Right lung (tissue), 5 donors: ENCODE data around the gene ATCAY. TPM values are rescaled to one million over a fixed set of nuclear protein-coding genes. Genes with fewer than 3 reads are reported as not detected.
A peak's percentile ranks its signal among the peaks of the same experiment; 100 is the strongest.

Experiments
- DNase-seq, 2 donors: peaks; one replicate each; pipeline ENCODE4 v3.0.0-alpha.2; 2013
- polyA plus RNA-seq, 5 donors: library from polyadenylated mRNA; unstranded; fragments of 120-200 nt; gene quantifications; one replicate each; pipeline versions ENCODE4 v1.2.1 to v1.2.3, GENCODE V29; 2013; ENCODE audit warnings: inconsistent platforms in 1 of 5, low replicate concordance in 1 of 5; ENCODE audit not compliant: insufficient read length in 5 of 5, insufficient read depth in 1 of 5

Gene ATCAY
- polyA plus RNA-seq, 5 donors = 0.13 to 0.30 (median 0.23) TPM

GRCh38 chr19:3969435-3970312, 89.2 kb downstream of the ATCAY start:
- no peak for DNase-seq

- DNase-seq = no peak
Observed at GRCh38 chr19:3970313-3970807, 89.9 kb downstream of the ATCAY start.

GRCh38 chr19:3970808-3971598, 90.5 kb downstream of the ATCAY start, which contains the start of gene DAPK3:
DAPK3 (minus strand) TSS chr19:3971099; CDS start chr19:3969735, 1,364 bp downstream.
- DNase-seq = peak; percentile 96

DNA sequence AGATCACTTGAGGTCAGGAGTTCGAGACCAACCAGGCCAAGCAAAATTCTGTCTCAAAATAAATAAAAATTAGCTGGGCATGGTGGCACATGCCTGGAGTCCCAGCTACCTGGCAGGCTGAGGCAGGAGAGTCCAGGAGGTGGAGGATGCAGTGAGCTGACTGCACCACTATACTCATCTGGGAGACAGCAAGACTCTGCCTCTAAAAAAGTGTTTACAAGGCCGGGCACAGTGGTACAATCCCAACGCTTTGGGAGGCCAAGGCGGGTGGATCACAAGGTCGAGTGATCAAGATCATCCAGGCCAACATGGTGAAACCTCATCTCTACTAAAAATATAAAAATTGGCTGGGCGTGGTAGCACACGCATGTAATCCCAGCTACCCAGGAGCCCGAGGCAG, 94.7 kb downstream of the ATCAY start:
- no peak for DNase-seq

DNA sequence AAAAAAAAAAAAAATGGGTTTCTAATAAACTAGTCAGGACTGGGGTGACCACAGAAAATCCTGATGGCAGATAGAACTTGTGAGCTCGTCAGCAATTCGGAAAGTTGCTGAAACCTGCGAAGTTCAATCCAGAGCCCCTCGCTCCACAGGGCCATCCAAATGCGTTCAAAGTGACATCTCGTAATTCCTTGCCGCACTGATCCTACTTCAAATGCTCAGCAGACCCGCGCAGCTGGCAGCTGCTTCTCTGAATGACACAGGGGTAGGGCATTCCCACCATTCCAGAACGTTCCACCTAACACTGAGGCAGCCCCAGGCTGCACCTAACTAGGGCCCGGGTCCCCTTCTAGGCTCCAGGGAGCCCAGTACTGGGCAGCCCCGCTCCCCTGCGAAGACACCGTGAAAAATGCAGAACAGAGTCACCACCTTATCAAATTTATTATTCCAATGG, 95.2 kb downstream of the ATCAY start:
- no peak for DNase-seq

- DNase-seq = no peak
Observed at GRCh38 chr19:3976495-3977241, 96.2 kb downstream of the ATCAY start.

Other genes starting within 250 kb of the ATCAY start
- 10 to 100 TPM; 16.6 to 32.1 (median 23.6) TPM for gene PIP5K1C, start 180.2 kb upstream of the ATCAY start, polyA plus RNA-seq
- gene TJP3, start 172.3 kb upstream of the ATCAY start, polyA plus RNA-seq = 10 to 100 TPM in 4 of 5 donors, 1 to 10 TPM in 1; 9.4 to 20.0 (median 16.0) TPM
- 10 to 100 TPM; 11.0 to 23.3 (median 18.1) TPM for gene APBA3, start 119.0 kb upstream of the ATCAY start, polyA plus RNA-seq
- gene MRPL54, start 118.0 kb upstream of the ATCAY start, polyA plus RNA-seq = 10 to 100 TPM; 22.2 to 46.5 (median 24.4) TPM
- gene RAX2, start 108.5 kb upstream of the ATCAY start, polyA plus RNA-seq = not detected
- 1 to 10 TPM in 4 of 5 donors, under 1 TPM in 1; 0.84 to 2.7 (median 1.1) TPM for gene MATK, start 94.3 kb upstream of the ATCAY start, polyA plus RNA-seq
- gene ZFR2, start 11.6 kb upstream of the ATCAY start, polyA plus RNA-seq = under 1 TPM; 0.22 to 0.43 (median 0.26) TPM
- 10 to 100 TPM in 1 of 5 donors, not detected in 4; 13.3 TPM for gene NMRK2, start 52.4 kb downstream of the ATCAY start, polyA plus RNA-seq
- gene DAPK3, start 90.4 kb downstream of the ATCAY start, polyA plus RNA-seq = 10 to 100 TPM; 28.5 to 59.8 (median 43.7) TPM
- 1,000 to 10,000 TPM; 1,175 to 1,904 (median 1,537) TPM for gene EEF2, start 104.8 kb downstream of the ATCAY start, polyA plus RNA-seq
- 10 to 100 TPM; 21.2 to 36.0 (median 28.3) TPM for gene PIAS4, start 127.1 kb downstream of the ATCAY start, polyA plus RNA-seq
- gene ZBTB7A, start 186.2 kb downstream of the ATCAY start, polyA plus RNA-seq = 10 to 100 TPM in 2 of 5 donors, 1 to 10 TPM in 3; 6.6 to 15.7 (median 9.3) TPM
- 100 to 1,000 TPM in 2 of 5 donors, 10 to 100 TPM in 3; 81.0 to 160 (median 98.8) TPM for gene MAP2K2, start 243.4 kb downstream of the ATCAY start, polyA plus RNA-seq